GM12878 (cell line): ENCODE measurements around the gene RPL18. TPM values are rescaled to one million over a fixed set of nuclear protein-coding genes. Genes with fewer than 3 reads are reported as not detected.

Experiments used
- ATAC-seq: fragments of 200-7000 bp; cut with Tn5 transposase; 3 replicates; pipeline ENCODE4 v1.9.1; 2020; ENCODE audit warnings: mild to moderate bottlenecking, moderate library complexity
- BruUV-seq: library from RNA; stranded (reverse); fragments of 400-500 nt; replicated peaks from 2 replicates; lab custom pipeline; 2021; lab: Mats Ljungman, UMichigan
- CTCF ChIA-PET: fragments of 300-600 bp; sonication (Branson Sonifier 250); formaldehyde crosslinking; extraction: SDS; loops from one replicate; lab custom pipeline; 2021; ENCODE audit warnings: inconsistent platforms; lab: Yijun Ruan, JAX
- POLR2A ChIA-PET: fragments of 350-600 bp; formaldehyde crosslinking; extraction: SDS; loops from one replicate; lab custom pipeline; 2021; ENCODE audit warnings: inconsistent platforms; lab: Charles Lee
- RAD21 ChIA-PET: fragments of 300-600 bp; sonication (Branson Sonifier 250); formaldehyde crosslinking; loops from one replicate; lab custom pipeline; 2023; ENCODE audit warnings: antibody characterized with exemption; ENCODE audit not compliant: unreplicated experiment; lab: Charles Lee
- SMC1A ChIA-PET: fragments of 300-600 bp; sonication (Branson Sonifier 250); formaldehyde crosslinking; loops from one replicate; lab custom pipeline; 2023; ENCODE audit not compliant: unreplicated experiment, uncharacterized antibody; lab: Charles Lee
- DNase-seq: peaks from one replicate; pipeline ENCODE4 v3.0.0-alpha.2; 2011; ENCODE audit warnings: low read depth, low spot score
- FAIRE-seq: peaks from 3 replicates; lab custom pipeline; 2011; peaks lifted over from hg19 to GRCh38; lab: Jason Lieb, UNC
- H2AFZ ChIP-seq: 2 replicates; pipeline ENCODE4 v1.6.0; 2011; ENCODE audit warnings: low read depth, low read length, control low read depth; ENCODE audit not compliant: control insufficient read depth
- H3K27ac ChIP-seq: 2 replicates; pipeline ENCODE4 v1.5.1; 2011; ENCODE audit warnings: control low read depth; ENCODE audit not compliant: control insufficient read depth, insufficient read depth
- H3K27me3 ChIP-seq, 2 experiments: replicated peaks in 1 of 2; 2 replicates each; pipeline versions ENCODE4 v1.6.0 to v1.6.1; 2011; ENCODE audit warnings: low read length in 1 of 2; ENCODE audit not compliant: control insufficient read depth in 2 of 2, insufficient read depth in 2 of 2
- H3K36me3 ChIP-seq, 2 experiments: 2 replicates each; pipeline ENCODE4 v1.5.1; 2011; ENCODE audit warnings: low read length in 1 of 2; ENCODE audit not compliant: control insufficient read depth in 2 of 2, insufficient read depth in 2 of 2
- H3K4me1 ChIP-seq: 2 replicates; pipeline ENCODE4 v1.6.1; 2011; ENCODE audit warnings: mild to moderate bottlenecking, low read length, moderate library complexity, mixed read lengths; ENCODE audit not compliant: control insufficient read depth, insufficient read depth
- H3K4me2 ChIP-seq: 2 replicates; pipeline ENCODE4 v1.6.0; 2011; ENCODE audit warnings: control low read depth; ENCODE audit not compliant: control insufficient read depth, insufficient read depth
- H3K4me3 ChIP-seq: fragments of 200-600 bp; sonication (generic); 2 replicates; pipeline ENCODE4 v1.5.1; 2016
- H3K79me2 ChIP-seq: 2 replicates; pipeline ENCODE4 v1.6.0; 2011; ENCODE audit warnings: low read length; ENCODE audit not compliant: control insufficient read depth, insufficient read depth
- H3K9ac ChIP-seq: 2 replicates; pipeline ENCODE4 v1.8.0; 2011; ENCODE audit warnings: low read length, control low read depth, mixed read lengths; ENCODE audit not compliant: control insufficient read depth, insufficient read depth
- H3K9me3 ChIP-seq: replicated peaks from 3 replicates; pipeline ENCODE4 v1.5.1; 2011; ENCODE audit warnings: mild to moderate bottlenecking, low read length; ENCODE audit not compliant: control insufficient read depth, insufficient read depth
- H4K20me1 ChIP-seq: 2 replicates; pipeline ENCODE4 v1.6.0; 2011; ENCODE audit not compliant: control insufficient read depth, insufficient read depth
- ASH2L ChIP-seq: fragments of 300-600, 200-600 bp; sonication (generic); IDR thresholded peaks from 2 replicates; pipeline ENCODE4 v1.6.1; 2017; ENCODE audit warnings: low read depth, mild to moderate bottlenecking, borderline replicate concordance
- BCL11A ChIP-seq: IDR thresholded peaks from 2 replicates; pipeline ENCODE4 v1.6.1; 2011; ENCODE audit warnings: low read depth, low read length
- ESRRA ChIP-seq: IDR thresholded peaks from 2 replicates; pipeline ENCODE4 v1.6.1; 2012; ENCODE audit warnings: mild to moderate bottlenecking, low read length, improper control_type of control experiment
- GATAD2B ChIP-seq: fragments of 450-650 bp; conservative IDR thresholded peaks from 2 replicates; pipeline ENCODE4 v1.6.1; 2017; ENCODE audit warnings: low read depth, mild to moderate bottlenecking, moderate library complexity
- HDAC6 ChIP-seq: fragments of 200-600 bp; sonication (generic); IDR thresholded peaks from one replicate; pipeline ENCODE4 v1.8.0; 2017; ENCODE audit warnings: antibody characterized with exemption; ENCODE audit not compliant: unreplicated experiment
- JUNB ChIP-seq: IDR thresholded peaks from 2 replicates; pipeline ENCODE4 v1.6.1; 2016; ENCODE audit warnings: antibody characterized with exemption, mild to moderate bottlenecking
- NBN ChIP-seq: fragments of 450-650 bp; IDR thresholded peaks from 2 replicates; pipeline ENCODE4 v1.6.1; 2016
- NR2C1 ChIP-seq: fragments of 450-650 bp; IDR thresholded peaks from 2 replicates; pipeline ENCODE4 v1.6.1; 2017; ENCODE audit warnings: antibody characterized with exemption, mild to moderate bottlenecking, moderate library complexity
- NR2F1 ChIP-seq: fragments of 450-650 bp; conservative IDR thresholded peaks from 2 replicates; pipeline ENCODE4 v1.6.1; 2017; ENCODE audit warnings: mild to moderate bottlenecking
- REST ChIP-seq: IDR thresholded peaks from 2 replicates; pipeline ENCODE4 v1.6.1; 2012; ENCODE audit warnings: mild to moderate bottlenecking, low read depth, low read length
- STAT1 ChIP-seq: fragments of 450-650 bp; conservative IDR thresholded peaks from 2 replicates; pipeline ENCODE4 v1.6.1; 2014; ENCODE audit warnings: antibody characterized with exemption, mild to moderate bottlenecking
- YY1 ChIP-seq: IDR thresholded peaks from 2 replicates; pipeline ENCODE4 v1.6.1; 2011; ENCODE audit warnings: low read depth, mild to moderate bottlenecking, low read length
- WGBS: methylation state at CpG from one replicate; pipeline ENCODE4 v1.1.6; 2016; ENCODE audit warnings: low lambda C conversion rate; ENCODE audit not compliant: insufficient replicate concordance, insufficient coverage; ENCODE audit errors: missing lambda C conversion rate; 5-methylcytosine and 5-hydroxymethylcytosine counted together
- in situ Hi-C: fragments of 300-500 bp; cut with MboI; formaldehyde crosslinking; loops from 9 replicates; pipeline ENCODE4 v1.14.3; 2018; ENCODE audit warnings: mixed read lengths
- intact Hi-C: fragments of 100-400 bp; cut with micrococcal nuclease; formaldehyde crosslinking; loops from one replicate; pipeline ENCODE4 v1.14.2; 2022; ENCODE audit not compliant: unreplicated experiment
- polyA plus RNA-seq, 11 experiments: library from polyadenylated mRNA; depleted of rRNA in 4 of 11; unstranded in 6 of 11; stranded (reverse) in 5 of 11; fragments of >200 nt; fragmentation: Nextera tagmentation in 4 of 11; fragmentation: Illumina TruSeq in 1 of 11; extraction: Ambion mirVana in 4 of 11; extraction: Trizol in 1 of 11; gene quantifications; 1 replicate in 1 of 11; 2 replicates in 10 of 11; pipeline versions ENCODE4 v1.2.1 to v1.2.3, GENCODE V29; 2011 to 2016; ENCODE audit warnings: inconsistent platforms in 2 of 11, missing spikeins in 2 of 11, low read depth in 1 of 11
- total RNA-seq, 4 experiments: library from RNA; depleted of rRNA in 3 of 4; stranded (reverse); fragments of >200 nt in 3 of 4; fragmentation: Illumina TruSeq in 1 of 4; extraction: Trizol in 1 of 4; gene quantifications; 2 replicates each; pipeline versions ENCODE4 v1.2.1 to v1.2.3, GENCODE V29; 2013 to 2021
- TF ChIP-seq, protein P1 (sequence below): IDR thresholded peaks from 2 replicates; pipeline ENCODE4 v1.6.1; 2012; ENCODE audit warnings: low read depth, low read length, improper control_type of control experiment

Gene RPL18
- total and polyA plus RNA-seq, 10 of the 15 experiments (the other 5 are each of a cell fraction or from before 2014, with no cell fraction given): 393 to 4,267 (median 2,019) TPM

- ChIA-PET SMC1A (no interaction called here), RAD21 (no interaction called here), CTCF (interaction anchor here (1.1 kb wide), 1 partner anchor 130 kb away, joined by 3 read pairs; no protein-coding TSS in a partner anchor), POLR2A (interaction anchor here (0.6 kb wide), 1 partner anchor 9 kb away, joined by 5 read pairs; no protein-coding TSS in a partner anchor)
- in situ Hi-C loops (no loop called here), intact Hi-C loops (no loop called here)
- Histone ChIP-seq H3K9me3 (no peaks in the 10 kb centered on the region), H3K27ac (no peak overlapping the region), H3K79me2 (no peaks in the 10 kb centered on the region), H3K36me3 (no peaks in the 10 kb centered on the region), H3K27me3 (no peaks in the 10 kb centered on the region), H2AFZ (no peak overlapping the region), H3K4me3 (no peak overlapping the region), H3K9ac (no peak overlapping the region), H3K4me1 (peaks cover 8% of the 10 kb centered on the region), H3K4me2 (no peak overlapping the region), H4K20me1 (no peaks in the 10 kb centered on the region)
- TF ChIP-seq HDAC6 (no peak), JUNB (no peak), BCL11A (no peak), GATAD2B (no peak)
- BruUV-seq: no TSS peak
- 65% methylated on average over 11 of the region's 11 CpGs for WGBS
- ATAC-seq (no peak), DNase-seq (no peak), FAIRE-seq (no peak)
These were observed 35.5 kb upstream of the RPL18 start for GRCh38 chr19:48654299-48655059.

DNA sequence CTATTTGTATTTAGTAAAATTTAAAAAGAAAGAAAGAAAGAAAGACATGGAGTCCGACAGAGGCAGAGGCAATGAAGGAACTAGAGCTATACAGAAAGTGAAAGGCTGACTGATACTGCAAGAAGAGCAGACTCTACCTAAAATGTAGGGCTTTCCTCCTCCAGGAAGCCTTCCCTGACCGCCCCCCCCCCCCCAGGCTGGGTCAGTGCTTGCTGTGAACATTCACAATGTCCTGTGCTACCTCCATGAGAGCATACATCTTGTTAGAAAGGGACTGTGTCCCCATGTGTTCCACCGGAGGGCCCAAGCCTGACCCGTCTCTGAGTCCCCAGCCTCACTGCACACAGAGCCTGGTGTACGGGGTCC is 32.7 kb upstream of the RPL18 start:
- H3K36me3 ChIP-seq: no peaks in the 10 kb centered on the region
- H3K9me3 ChIP-seq: no peaks in the 10 kb centered on the region
- DNase-seq (no peak), FAIRE-seq (no peak), ATAC-seq (peak; percentile 31)
- ChIA-PET SMC1A (interaction anchor here (1.5 kb wide), 1 partner anchor 144 kb away, joined by 4 read pairs; no protein-coding TSS in a partner anchor), POLR2A (no interaction called here), RAD21 (no interaction called here), CTCF (interaction anchor here (0.8 to 1.5 kb wide), 4 partner anchors 24 to 342 kb away, joined by 3 to 5 read pairs (median 3); partner anchors contain the start of gene RUVBL2)
- H3K79me2 ChIP-seq: no peaks in the 10 kb centered on the region
- no TSS peak for BruUV-seq
- H3K9ac ChIP-seq: no peak overlapping the region
- intact Hi-C loops (no loop called here), in situ Hi-C loops (no loop called here)
- H3K27me3 ChIP-seq: no peaks in the 10 kb centered on the region
- no peak overlapping the region for H3K4me3 ChIP-seq
- no peaks in the 10 kb centered on the region for H4K20me1 ChIP-seq
- no peak overlapping the region for H3K27ac ChIP-seq
- H3K4me1 ChIP-seq: peaks cover 15% of the 10 kb centered on the region
- peak overlapping the region; percentile 16; the same call in 1 of the 2 replicates for H2AFZ ChIP-seq
- WGBS: 53% methylated on average over 5 of the region's 5 CpGs
- TF ChIP-seq STAT1 (no peak), REST (no peak), NBN (no peak), ESRRA (no peak), ASH2L (no peak), YY1 (no peak), NR2C1 (no peak), NR2F1 (no peak)
- TF ChIP-seq, protein P1, sequence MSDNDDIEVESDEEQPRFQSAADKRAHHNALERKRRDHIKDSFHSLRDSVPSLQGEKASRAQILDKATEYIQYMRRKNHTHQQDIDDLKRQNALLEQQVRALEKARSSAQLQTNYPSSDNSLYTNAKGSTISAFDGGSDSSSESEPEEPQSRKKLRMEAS: no peak
- no peak overlapping the region for H3K4me2 ChIP-seq
